OCI-LY1 (cell line): ENCODE results near the gene DCAF7.

Experiments
- H2AFZ ChIP-seq: fragments of 200-600 bp; sonication (generic), shearing (Covaris generic); 2 replicates; pipeline ENCODE4 v1.6.0; 2014; ENCODE audit warnings: antibody characterized with exemption, mild to moderate bottlenecking, low read length
- H3F3A ChIP-seq: fragments of 200-600 bp; sonication (generic), shearing (Covaris generic); 2 replicates; pipeline ENCODE4 v1.6.0; 2014; ENCODE audit warnings: mild to moderate bottlenecking, antibody characterized with exemption, low read length, moderate library complexity; ENCODE audit not compliant: insufficient read depth
- H3K27ac ChIP-seq: fragments of 200-600 bp; sonication (generic); 2 replicates; pipeline ENCODE4 v1.5.1; 2014; ENCODE audit warnings: low read length, mixed run types, mild to moderate bottlenecking, low read depth; ENCODE audit not compliant: poor library complexity, severe bottlenecking
- H3K27me3 ChIP-seq: fragments of 200-600 bp; sonication (generic); 2 replicates; pipeline ENCODE4 v1.6.0; 2014; ENCODE audit warnings: antibody characterized with exemption, mild to moderate bottlenecking, low read length, moderate library complexity; ENCODE audit not compliant: insufficient read depth
- H3K36me3 ChIP-seq: fragments of 200-600 bp; sonication (generic); 2 replicates; pipeline ENCODE4 v1.6.1; 2014; ENCODE audit warnings: mild to moderate bottlenecking, antibody characterized with exemption, low read length, moderate library complexity, mixed read lengths; ENCODE audit not compliant: insufficient read depth
- H3K4me1 ChIP-seq: fragments of 200-600 bp; sonication (generic); 2 replicates; pipeline ENCODE4 v1.5.1; 2014; ENCODE audit warnings: mild to moderate bottlenecking, low read length, moderate library complexity; ENCODE audit not compliant: insufficient read depth, severe bottlenecking
- H3K4me2 ChIP-seq: fragments of 200-600 bp; sonication (generic), shearing (Covaris generic); 2 replicates; pipeline ENCODE4 v1.6.1; 2014; ENCODE audit warnings: low read length
- H3K4me3 ChIP-seq: fragments of 200-600 bp; sonication (generic); 2 replicates; pipeline ENCODE4 v1.5.1; 2014; ENCODE audit warnings: low read length, low read depth, mild to moderate bottlenecking, mixed read lengths; ENCODE audit not compliant: poor library complexity, severe bottlenecking
- H3K79me2 ChIP-seq: fragments of 200-600 bp; shearing (Covaris generic); 2 replicates; pipeline ENCODE4 v1.6.1; 2016; ENCODE audit warnings: mixed run types, low read length, mixed read lengths; ENCODE audit not compliant: insufficient read depth
- H3K9ac ChIP-seq: fragments of 200-600 bp; sonication (generic), shearing (Covaris generic); 2 replicates; pipeline ENCODE4 v1.6.1; 2014; ENCODE audit warnings: mild to moderate bottlenecking, low read length, mixed read lengths
- H3K9me2 ChIP-seq: fragments of 200-600 bp; sonication (generic), shearing (Covaris generic); 2 replicates; pipeline ENCODE4 v1.6.1; 2014; ENCODE audit warnings: low read depth, mild to moderate bottlenecking, low read length, mixed read lengths
- H3K9me3 ChIP-seq: fragments of 200-600 bp; shearing (Covaris generic); 2 replicates; pipeline ENCODE4 v1.6.1; 2014; ENCODE audit warnings: low read length, mixed read lengths
- H4K20me1 ChIP-seq: fragments of 200-600 bp; sonication (generic), shearing (Covaris generic); 2 replicates; pipeline ENCODE4 v1.6.0; 2016; ENCODE audit warnings: mild to moderate bottlenecking, low read length; ENCODE audit not compliant: insufficient read depth
- EZH2 ChIP-seq: fragments of 200-600 bp; sonication (generic), shearing (Covaris generic); IDR thresholded peaks from 2 replicates; pipeline ENCODE4 v1.8.0; 2017; ENCODE audit warnings: borderline replicate concordance, mixed run types, mild to moderate bottlenecking, antibody characterized with exemption, low read length, moderate library complexity, mixed read lengths
- TF ChIP-seq, protein P1 (sequence below): fragments of 200-600 bp; sonication (generic), shearing (Covaris generic); IDR thresholded peaks from 2 replicates; pipeline ENCODE4 v1.5.1; 2017; ENCODE audit warnings: mild to moderate bottlenecking, antibody characterized with exemption, low read length, moderate library complexity, mixed read lengths

DCAF7 gene

GRCh38 chr17:63635787-63636186 lies 85.5 kb downstream of the DCAF7 start:
- H3K36me3 ChIP-seq = peaks cover 19% of the 10 kb centered on the region; the same call in 1 of the 2 replicates
- no peak overlapping the region for H3K9ac ChIP-seq
- H3K27ac ChIP-seq = no peak overlapping the region
- no peak for TF ChIP-seq EZH2
- TF ChIP-seq, protein P1, sequence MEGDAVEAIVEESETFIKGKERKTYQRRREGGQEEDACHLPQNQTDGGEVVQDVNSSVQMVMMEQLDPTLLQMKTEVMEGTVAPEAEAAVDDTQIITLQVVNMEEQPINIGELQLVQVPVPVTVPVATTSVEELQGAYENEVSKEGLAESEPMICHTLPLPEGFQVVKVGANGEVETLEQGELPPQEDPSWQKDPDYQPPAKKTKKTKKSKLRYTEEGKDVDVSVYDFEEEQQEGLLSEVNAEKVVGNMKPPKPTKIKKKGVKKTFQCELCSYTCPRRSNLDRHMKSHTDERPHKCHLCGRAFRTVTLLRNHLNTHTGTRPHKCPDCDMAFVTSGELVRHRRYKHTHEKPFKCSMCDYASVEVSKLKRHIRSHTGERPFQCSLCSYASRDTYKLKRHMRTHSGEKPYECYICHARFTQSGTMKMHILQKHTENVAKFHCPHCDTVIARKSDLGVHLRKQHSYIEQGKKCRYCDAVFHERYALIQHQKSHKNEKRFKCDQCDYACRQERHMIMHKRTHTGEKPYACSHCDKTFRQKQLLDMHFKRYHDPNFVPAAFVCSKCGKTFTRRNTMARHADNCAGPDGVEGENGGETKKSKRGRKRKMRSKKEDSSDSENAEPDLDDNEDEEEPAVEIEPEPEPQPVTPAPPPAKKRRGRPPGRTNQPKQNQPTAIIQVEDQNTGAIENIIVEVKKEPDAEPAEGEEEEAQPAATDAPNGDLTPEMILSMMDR = no peak
- H3K9me2 ChIP-seq = no peaks in the 10 kb centered on the region
- H4K20me1 ChIP-seq = no peaks in the 10 kb centered on the region
- no peak overlapping the region for H2AFZ ChIP-seq
- no peaks in the 10 kb centered on the region for H3K79me2 ChIP-seq
- no peaks in the 10 kb centered on the region for H3K27me3 ChIP-seq
- H3F3A ChIP-seq = no peaks in the 10 kb centered on the region
- H3K4me2 ChIP-seq = no peak overlapping the region
- H3K4me3 ChIP-seq = no peak overlapping the region
- no peaks in the 10 kb centered on the region for H3K9me3 ChIP-seq
- no peaks in the 10 kb centered on the region for H3K4me1 ChIP-seq

DNA sequence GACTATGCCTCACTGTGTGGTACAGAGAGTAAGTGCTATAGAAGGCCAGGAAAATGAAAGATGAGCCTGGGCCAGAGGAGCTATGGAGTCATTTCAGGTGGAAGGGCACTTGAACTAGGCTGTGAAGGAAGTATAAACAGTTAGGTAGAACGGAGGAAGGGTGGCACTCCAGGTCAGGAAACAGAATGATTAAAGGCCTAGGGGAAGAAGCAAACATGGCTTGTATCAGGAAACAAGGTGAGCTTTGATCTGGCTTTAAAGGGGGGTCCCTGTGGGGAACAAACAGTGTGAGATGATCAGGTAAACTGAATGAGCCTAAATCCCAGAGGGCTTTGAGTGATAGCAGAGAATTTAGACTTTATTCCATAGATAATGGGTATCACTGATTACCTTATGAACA lies 88.8 kb downstream of the DCAF7 start:
- Histone ChIP-seq H3K27ac (no peak overlapping the region), H3K4me2 (no peak overlapping the region), H3K79me2 (no peaks in the 10 kb centered on the region), H3F3A (no peaks in the 10 kb centered on the region), H4K20me1 (no peaks in the 10 kb centered on the region), H3K9ac (no peak overlapping the region), H2AFZ (no peak overlapping the region), H3K9me2 (no peaks in the 10 kb centered on the region), H3K9me3 (no peaks in the 10 kb centered on the region), H3K4me1 (no peaks in the 10 kb centered on the region), H3K27me3 (no peaks in the 10 kb centered on the region), H3K36me3 (peaks cover 15% of the 10 kb centered on the region; the same call in 1 of the 2 replicates), H3K4me3 (no peak overlapping the region)
- TF ChIP-seq, protein P1 = no peak
- no peak for TF ChIP-seq EZH2

GRCh38 chr17:63640038-63640437 lies 89.8 kb downstream of the DCAF7 start:
- Histone ChIP-seq H3F3A (no peaks in the 10 kb centered on the region), H2AFZ (no peak overlapping the region), H3K9me3 (no peaks in the 10 kb centered on the region), H3K9ac (no peak overlapping the region), H3K4me2 (no peak overlapping the region), H4K20me1 (no peaks in the 10 kb centered on the region), H3K4me1 (no peaks in the 10 kb centered on the region), H3K4me3 (no peak overlapping the region), H3K9me2 (no peaks in the 10 kb centered on the region), H3K27me3 (no peaks in the 10 kb centered on the region), H3K36me3 (peaks cover 10% of the 10 kb centered on the region; the same call in 1 of the 2 replicates), H3K27ac (no peak overlapping the region), H3K79me2 (no peaks in the 10 kb centered on the region)
- TF ChIP-seq, protein P1 = no peak
- no peak for TF ChIP-seq EZH2
